ENCODE results near the gene SLC38A3. TPM values are rescaled to one million over a fixed set of nuclear protein-coding genes. Genes with fewer than 3 reads are reported as not detected.

Gene SLC38A3
- total RNA-seq, 2 donors from 2014 or later = 0.28 TPM; not detected in 1

- ATAC-seq (ENCODE audit: insufficient number of reproducible peaks, low FRiP score, low read depth) = no peak
- no peaks in the 10 kb centered on the region for H3K27me3 ChIP-seq (replicated peaks; ENCODE audit: insufficient read depth)
- peak overlapping the region; percentile 83 to 92 for H3K27ac ChIP-seq
- TF ChIP-seq CTCF (IDR thresholded peaks at IDR 0.05) = no peak
- no peaks in the 10 kb centered on the region for H3K36me3 ChIP-seq
- H3K9me3 ChIP-seq = no peaks in the 10 kb centered on the region
- peak overlapping the region; percentile 57 for H3K4me3 ChIP-seq
- no peak for DNase-seq (ENCODE audit: low spot score)
- peaks cover 47 to 89% of the 10 kb centered on the region in 2 donors for H3K4me1 ChIP-seq (ENCODE audit: control insufficient read depth in 1 of 2, low read depth in 2 of 2)
Observed at GRCh38 chr3:50166620-50167019, 38.5 kb upstream of the SLC38A3 start.

- Histone ChIP-seq H3K27me3 (replicated peaks; ENCODE audit: insufficient read depth) (no peaks in the 10 kb centered on the region), H3K4me3 (no peak overlapping the region), H3K4me1 (ENCODE audit: control insufficient read depth in 1 of 2, low read depth in 2 of 2) (peaks cover 41 to 84% of the 10 kb centered on the region in 2 donors), H3K27ac (peak overlapping the region; percentile 83 to 92), H3K36me3 (no peaks in the 10 kb centered on the region), H3K9me3 (no peaks in the 10 kb centered on the region)
- ATAC-seq (ENCODE audit: insufficient number of reproducible peaks, low FRiP score, low read depth) (no peak), DNase-seq (ENCODE audit: low spot score) (no peak)
- no peak for TF ChIP-seq CTCF (IDR thresholded peaks at IDR 0.05)
Observed at GRCh38 chr3:50167069-50167840, 37.8 kb upstream of the SLC38A3 start.

GRCh38 chr3:50167841-50168209, 37.2 kb upstream of the SLC38A3 start:
- Histone ChIP-seq H3K27me3 (replicated peaks; ENCODE audit: insufficient read depth) (no peaks in the 10 kb centered on the region), H3K9me3 (no peaks in the 10 kb centered on the region), H3K27ac (peak overlapping the region; percentile 83 to 92), H3K4me1 (ENCODE audit: control insufficient read depth in 1 of 2, low read depth in 2 of 2) (peaks cover 37 to 78% of the 10 kb centered on the region in 2 donors), H3K36me3 (no peaks in the 10 kb centered on the region), H3K4me3 (no peak overlapping the region)
- DNase-seq (ENCODE audit: low spot score) = no peak
- no peak for ATAC-seq (ENCODE audit: insufficient number of reproducible peaks, low FRiP score, low read depth)
- no peak for TF ChIP-seq CTCF (IDR thresholded peaks at IDR 0.05)

GRCh38 chr3:50168388-50168787, 36.7 kb upstream of the SLC38A3 start:
- peak overlapping the region; percentile 83 to 92 for H3K27ac ChIP-seq
- ATAC-seq (ENCODE audit: insufficient number of reproducible peaks, low FRiP score, low read depth) (no peak), DNase-seq (ENCODE audit: low spot score) (no peak)
- H3K27me3 ChIP-seq (replicated peaks; ENCODE audit: insufficient read depth) = no peaks in the 10 kb centered on the region
- no peak for TF ChIP-seq CTCF (IDR thresholded peaks at IDR 0.05)
- no peaks in the 10 kb centered on the region for H3K36me3 ChIP-seq
- H3K9me3 ChIP-seq = no peaks in the 10 kb centered on the region
- H3K4me3 ChIP-seq = no peak overlapping the region
- peaks cover 35 to 72% of the 10 kb centered on the region in 2 donors for H3K4me1 ChIP-seq (ENCODE audit: control insufficient read depth in 1 of 2, low read depth in 2 of 2)

- no peak for TF ChIP-seq CTCF (IDR thresholded peaks at IDR 0.05)
- no peak overlapping the region for H3K4me3 ChIP-seq
- peak overlapping the region; percentile 83 to 92 for H3K27ac ChIP-seq
- DNase-seq (ENCODE audit: low spot score) (no peak), ATAC-seq (ENCODE audit: insufficient number of reproducible peaks, low FRiP score, low read depth) (no peak)
- H3K36me3 ChIP-seq = no peaks in the 10 kb centered on the region
- no peaks in the 10 kb centered on the region for H3K27me3 ChIP-seq (replicated peaks; ENCODE audit: insufficient read depth)
- no peaks in the 10 kb centered on the region for H3K9me3 ChIP-seq
- peaks cover 31 to 68% of the 10 kb centered on the region in 2 donors for H3K4me1 ChIP-seq (ENCODE audit: control insufficient read depth in 1 of 2, low read depth in 2 of 2)
Observed at GRCh38 chr3:50168791-50169190, 36.3 kb upstream of the SLC38A3 start.

Measured in thoracic aorta (tissue), 2 donors.